Trophoblast cell (in vitro differentiated cells and primary cell): Measurements from ENCODE around the gene CAST.
"Not testable (repeated sequence)": the region's sequence is repeated elsewhere in the genome, so short reads cannot be mapped to it uniquely, and the experiment has no call there.

ENCODE experiments used
- DNase-seq, 2 donors: peaks; one replicate each; pipeline ENCODE4 v3.0.0-alpha.2; 2016
- H2AFZ ChIP-seq: 2 replicates; pipeline ENCODE4 v1.6.1; 2013; ENCODE audit warnings: low read length, moderate library complexity, mild to moderate bottlenecking; ENCODE audit not compliant: insufficient read depth, poor library complexity
- H2AK5ac ChIP-seq: 2 replicates; pipeline ENCODE4 v1.6.1; 2013; ENCODE audit warnings: mild to moderate bottlenecking, low read length
- H2BK120ac ChIP-seq: 2 replicates; pipeline ENCODE4 v1.6.1; 2013; ENCODE audit warnings: low read length, mild to moderate bottlenecking, moderate library complexity; ENCODE audit not compliant: insufficient read depth, poor library complexity
- H2BK12ac ChIP-seq: 2 replicates; pipeline ENCODE4 v1.6.1; 2013; ENCODE audit warnings: mild to moderate bottlenecking, low read length, moderate library complexity
- H2BK5ac ChIP-seq: 2 replicates; pipeline ENCODE4 v1.6.1; 2013; ENCODE audit warnings: low read length, low read depth, moderate library complexity, mild to moderate bottlenecking; ENCODE audit not compliant: poor library complexity
- H3K14ac ChIP-seq: 2 replicates; pipeline ENCODE4 v1.6.1; 2013; ENCODE audit warnings: mild to moderate bottlenecking, low read length
- H3K18ac ChIP-seq: 2 replicates; pipeline ENCODE4 v1.6.1; 2013; ENCODE audit warnings: mild to moderate bottlenecking, low read length
- H3K23ac ChIP-seq: 2 replicates; pipeline ENCODE4 v1.6.1; 2013; ENCODE audit warnings: low read length
- H3K27ac ChIP-seq: 2 replicates; pipeline ENCODE4 v1.5.1; 2013; ENCODE audit warnings: low read depth, mild to moderate bottlenecking, inconsistent platforms, low read length, moderate library complexity
- H3K27me3 ChIP-seq: 2 replicates; pipeline ENCODE4 v1.6.1; 2013; ENCODE audit warnings: inconsistent platforms, mild to moderate bottlenecking, low read length, moderate library complexity; ENCODE audit not compliant: insufficient read depth
- H3K36me3 ChIP-seq, 2 experiments: 1 replicate in 1 of 2; 2 replicates in 1 of 2; pipeline ENCODE4 v1.6.1; 2013; ENCODE audit warnings: low read length in 2 of 2, mild to moderate bottlenecking in 2 of 2, moderate library complexity in 1 of 2; ENCODE audit not compliant: insufficient read depth in 2 of 2, control insufficient read depth in 1 of 2
- H3K4ac ChIP-seq: 2 replicates; pipeline ENCODE4 v1.6.1; 2013; ENCODE audit warnings: low read depth, mild to moderate bottlenecking, low read length, moderate library complexity
- H3K4me1 ChIP-seq, 2 experiments: 1 replicate in 1 of 2; 2 replicates in 1 of 2; pipeline ENCODE4 v1.6.1; 2013; ENCODE audit warnings: low read length in 2 of 2, mild to moderate bottlenecking in 2 of 2, moderate library complexity in 1 of 2; ENCODE audit not compliant: insufficient read depth in 2 of 2, control insufficient read depth in 1 of 2
- H3K4me2 ChIP-seq: 2 replicates; pipeline ENCODE4 v1.6.1; 2013; ENCODE audit warnings: inconsistent platforms, mild to moderate bottlenecking, low read length, moderate library complexity
- H3K4me3 ChIP-seq: 2 replicates; pipeline ENCODE4 v1.5.1; 2013; ENCODE audit warnings: mild to moderate bottlenecking, low read depth, low read length, inconsistent platforms
- H3K79me1 ChIP-seq: one replicate; pipeline ENCODE4 v1.6.1; 2013; ENCODE audit warnings: low read length
- H3K79me2 ChIP-seq: 2 replicates; pipeline ENCODE4 v1.6.1; 2013; ENCODE audit warnings: low read length, mild to moderate bottlenecking; ENCODE audit not compliant: control insufficient read depth, insufficient read depth, poor library complexity
- H3K9ac ChIP-seq: 2 replicates; pipeline ENCODE4 v1.6.1; 2013; ENCODE audit warnings: mild to moderate bottlenecking, low read length
- H3K9me3 ChIP-seq: 2 replicates; pipeline ENCODE4 v1.6.1; 2013; ENCODE audit warnings: low read depth, mild to moderate bottlenecking, control low read depth, inconsistent platforms, low read length; ENCODE audit not compliant: insufficient read depth
- H4K12ac ChIP-seq: 2 replicates; pipeline ENCODE4 v1.6.1; 2013; ENCODE audit warnings: low read depth, mild to moderate bottlenecking, low read length, moderate library complexity
- H4K8ac ChIP-seq: 2 replicates; pipeline ENCODE4 v1.6.1; 2013; ENCODE audit warnings: low read depth, mild to moderate bottlenecking, low read length, moderate library complexity
- H4K91ac ChIP-seq: one replicate; pipeline ENCODE4 v1.6.1; 2013; ENCODE audit warnings: low read depth, mild to moderate bottlenecking, low read length, moderate library complexity
- WGBS: extraction: QIAGEN DNeasy Blood & Tissue Kit; methylation state at CpG from one replicate; pipeline ENCODE4 v1.1.7; 2013; ENCODE audit warnings: missing lambda C conversion rate; ENCODE audit not compliant: insufficient read length, insufficient coverage; ENCODE audit errors: extremely low coverage; 5-methylcytosine and 5-hydroxymethylcytosine counted together

Gene CAST

DNA sequence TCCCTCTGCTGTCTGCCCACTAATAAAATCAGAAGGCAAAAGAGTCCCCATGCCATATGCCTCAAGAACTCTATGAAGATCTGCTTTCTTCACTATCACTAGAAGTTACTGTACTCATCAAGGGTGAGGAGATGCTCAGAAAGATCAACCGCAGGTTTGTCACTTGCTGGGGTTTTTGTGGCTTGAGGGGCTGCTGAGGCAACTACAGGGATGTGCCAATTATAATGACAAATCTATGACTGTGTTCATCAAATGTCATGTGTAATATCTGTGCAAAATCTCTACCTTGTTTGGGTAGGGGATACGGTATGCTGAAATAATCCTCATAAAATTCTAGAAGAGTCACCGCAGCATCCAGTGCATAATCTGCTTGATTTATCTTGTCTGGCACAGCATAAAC is 132.6 kb downstream of the CAST start:
- Histone ChIP-seq H4K8ac (no peak overlapping the region), H3K79me1 (no peaks in the 10 kb centered on the region), H3K4ac (no peak overlapping the region), H3K36me3 (peaks cover 0 to 6% of the 10 kb centered on the region in 2 experiments), H2AFZ (no peak overlapping the region), H2AK5ac (no peak overlapping the region), H3K4me1 (no peaks in the 10 kb centered on the region), H3K9ac (no peak overlapping the region), H3K9me3 (no peaks in the 10 kb centered on the region), H2BK120ac (no peak overlapping the region), H3K27ac (no peak overlapping the region), H3K23ac (no peak overlapping the region), H2BK12ac (no peak overlapping the region), H3K14ac (no peak overlapping the region), H3K4me3 (no peak overlapping the region), H3K79me2 (no peaks in the 10 kb centered on the region), H3K27me3 (no peaks in the 10 kb centered on the region), H3K4me2 (no peak overlapping the region), H3K18ac (no peak overlapping the region), H4K12ac (no peak overlapping the region), H4K91ac (no peak overlapping the region), H2BK5ac (no peak overlapping the region)
- WGBS: no CpG with 5 or more reads among the region's 3 CpGs
- no peak for DNase-seq

DNA sequence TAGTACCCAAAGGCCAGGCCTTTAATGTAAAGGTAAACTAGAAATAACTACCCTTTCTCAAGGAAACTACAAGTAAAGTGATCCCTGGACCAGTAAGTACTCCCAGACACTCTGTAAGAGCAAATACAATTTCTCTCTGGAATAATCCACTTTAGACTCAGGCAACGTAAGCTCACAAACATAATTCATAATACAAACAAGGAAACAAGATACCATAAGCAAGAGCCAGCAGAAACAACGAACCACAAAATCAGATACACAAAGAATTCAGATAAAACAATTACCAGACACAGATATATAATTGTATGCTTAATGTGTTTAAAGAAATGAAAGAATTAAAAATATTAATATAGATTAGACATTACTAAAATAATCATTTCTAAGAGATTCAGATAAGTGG is 133.4 kb downstream of the CAST start:
- no peak overlapping the region for H2BK120ac ChIP-seq
- H3K27ac ChIP-seq: no peak overlapping the region
- no peak overlapping the region for H2AK5ac ChIP-seq
- H2AFZ ChIP-seq: no peak overlapping the region
- H2BK12ac ChIP-seq: no peak overlapping the region
- H3K18ac ChIP-seq: no peak overlapping the region
- no peak overlapping the region for H3K4ac ChIP-seq
- no peaks in the 10 kb centered on the region for H3K9me3 ChIP-seq
- no peak overlapping the region for H4K91ac ChIP-seq
- H3K4me3 ChIP-seq: no peak overlapping the region
- no CpG with 5 or more reads among the region's 2 CpGs for WGBS
- no peak overlapping the region for H4K12ac ChIP-seq
- no peaks in the 10 kb centered on the region for H3K27me3 ChIP-seq
- no peak overlapping the region for H3K23ac ChIP-seq
- no peaks in the 10 kb centered on the region for H3K79me1 ChIP-seq
- H2BK5ac ChIP-seq: no peak overlapping the region
- no peaks in the 10 kb centered on the region for H3K79me2 ChIP-seq
- no peak for DNase-seq
- no peaks in the 10 kb centered on the region for H3K4me1 ChIP-seq
- H3K36me3 ChIP-seq: peaks cover 0 to 6% of the 10 kb centered on the region in 2 experiments
- H3K4me2 ChIP-seq: no peak overlapping the region
- H3K9ac ChIP-seq: no peak overlapping the region
- no peak overlapping the region for H3K14ac ChIP-seq
- H4K8ac ChIP-seq: no peak overlapping the region

DNA sequence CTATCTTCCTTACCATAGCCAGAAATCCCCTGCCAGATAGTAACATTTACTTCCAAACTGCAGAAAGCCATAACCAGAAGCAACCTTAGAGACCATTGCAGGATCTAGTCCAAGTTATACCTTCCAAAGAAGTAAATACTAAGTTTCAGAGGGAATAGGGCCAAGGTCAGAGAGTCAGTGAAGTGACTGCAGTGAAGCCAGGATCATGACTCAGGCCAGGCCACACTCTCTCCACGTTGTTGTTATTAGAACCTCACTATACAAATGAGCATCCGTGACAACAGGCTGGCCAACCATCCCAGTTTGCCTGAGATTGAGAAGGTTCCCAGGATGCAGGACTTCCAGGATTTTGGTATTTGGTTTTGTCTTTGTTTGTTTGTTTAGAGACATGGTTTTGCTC is 134.3 kb downstream of the CAST start:
- Histone ChIP-seq H3K4ac (no peak overlapping the region), H3K36me3 (peaks cover 0 to 6% of the 10 kb centered on the region in 2 experiments), H2AK5ac (no peak overlapping the region), H3K27ac (no peak overlapping the region), H3K79me1 (no peaks in the 10 kb centered on the region), H4K8ac (no peak overlapping the region), H3K27me3 (no peaks in the 10 kb centered on the region), H3K4me2 (no peak overlapping the region), H2BK120ac (no peak overlapping the region), H3K4me1 (no peaks in the 10 kb centered on the region), H4K12ac (no peak overlapping the region), H2AFZ (no peak overlapping the region), H3K9me3 (no peaks in the 10 kb centered on the region), H2BK12ac (no peak overlapping the region), H4K91ac (no peak overlapping the region), H3K23ac (no peak overlapping the region), H3K9ac (no peak overlapping the region), H3K14ac (no peak overlapping the region), H3K79me2 (no peaks in the 10 kb centered on the region), H3K18ac (no peak overlapping the region), H3K4me3 (no peak overlapping the region), H2BK5ac (no peak overlapping the region)
- DNase-seq: no peak
- no CpG with 5 or more reads among the region's 2 CpGs for WGBS

DNA sequence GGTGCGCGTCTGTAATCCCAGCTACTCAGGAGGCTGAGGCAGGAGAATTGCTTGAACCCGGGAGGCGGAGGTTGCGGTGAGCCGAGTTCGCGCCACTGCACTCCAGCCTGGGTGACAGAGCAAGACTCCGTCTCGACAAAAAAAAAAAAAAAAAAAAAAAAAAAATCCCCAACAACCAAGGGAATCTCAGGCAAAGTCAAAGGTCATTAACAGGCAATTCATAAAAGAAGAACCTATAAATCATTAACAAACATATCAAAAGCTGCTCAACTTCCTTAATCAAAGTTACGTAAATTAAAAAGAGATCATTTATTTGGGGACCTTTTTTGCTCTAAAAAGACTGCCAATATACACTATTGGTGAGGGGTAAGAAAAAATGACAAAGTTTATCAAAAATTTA is 139.5 kb downstream of the CAST start:
- not testable (repeated sequence) for H2AK5ac ChIP-seq, H2AFZ ChIP-seq, H3K9ac ChIP-seq, H3K27ac ChIP-seq, DNase-seq, H3K4me3 ChIP-seq, H3K36me3 ChIP-seq, H3K9me3 ChIP-seq, H3K4ac ChIP-seq, H3K18ac ChIP-seq, H2BK5ac ChIP-seq, H3K4me1 ChIP-seq, H3K79me1 ChIP-seq, H3K4me2 ChIP-seq, H3K79me2 ChIP-seq, H4K8ac ChIP-seq, H4K91ac ChIP-seq, H2BK120ac ChIP-seq, H4K12ac ChIP-seq, H3K14ac ChIP-seq, H3K23ac ChIP-seq, H3K27me3 ChIP-seq, H2BK12ac ChIP-seq
- WGBS: no CpG with 5 or more reads among the region's 11 CpGs
